CD14-positive monocyte (primary cell): ENCODE data around the gene SCYL1. TPM values are rescaled to one million over a fixed set of nuclear protein-coding genes. Genes with fewer than 3 reads are reported as not detected.

ENCODE experiments used
- DNase-seq, 3 donors: peaks; one replicate each; pipeline ENCODE4 v3.0.0-alpha.2; 2011 to 2022
- H2AFZ ChIP-seq: 2 replicates; pipeline ENCODE4 v1.6.0; 2012; ENCODE audit warnings: mild to moderate bottlenecking, low read depth, low read length, inconsistent platforms; ENCODE audit not compliant: insufficient read depth, poor library complexity, severe bottlenecking
- H3K27ac ChIP-seq, 2 donors: 1 replicate in 1 of 2; 2 replicates in 1 of 2; pipeline ENCODE4 v1.5.1; 2012 to 2013; ENCODE audit warnings: low read length in 2 of 2, control low read depth in 1 of 2, inconsistent platforms in 1 of 2, low read depth in 1 of 2, mild to moderate bottlenecking in 1 of 2
- H3K27me3 ChIP-seq, 2 donors: one replicate each; pipeline versions ENCODE4 v1.6.0 to v1.6.1; 2011 to 2013; ENCODE audit warnings: low read length in 2 of 2; ENCODE audit not compliant: control insufficient read depth in 2 of 2, insufficient read depth in 2 of 2
- H3K36me3 ChIP-seq, 2 donors: replicated peaks in 1 of 2; 1 replicate in 1 of 2; 2 replicates in 1 of 2; pipeline versions ENCODE4 v1.5.1 to v1.6.1; 2012 to 2013; ENCODE audit warnings: low read length in 2 of 2, control low read depth in 1 of 2, inconsistent platforms in 1 of 2, mild to moderate bottlenecking in 1 of 2; ENCODE audit not compliant: insufficient read depth in 2 of 2, control insufficient read depth in 1 of 2
- H3K4me1 ChIP-seq, 2 donors: 1 replicate in 1 of 2; 2 replicates in 1 of 2; pipeline versions ENCODE4 v1.5.1 to v1.6.1; 2012 to 2013; ENCODE audit warnings: low read length in 2 of 2, control low read depth in 1 of 2, inconsistent platforms in 1 of 2, mild to moderate bottlenecking in 1 of 2, moderate library complexity in 1 of 2; ENCODE audit not compliant: insufficient read depth in 2 of 2, control insufficient read depth in 1 of 2
- H3K4me2 ChIP-seq: replicated peaks from 2 replicates; pipeline ENCODE3; 2012; ENCODE audit warnings: low read length, moderate library complexity, mild to moderate bottlenecking; ENCODE audit not compliant: poor library complexity, severe bottlenecking; ENCODE audit errors: extremely low read depth
- H3K4me3 ChIP-seq, 3 experiments: fragments of 200-600 bp in 1 of 3; sonication (generic) in 1 of 3; replicated peaks in 1 of 3; 1 replicate in 2 of 3; 2 replicates in 1 of 3; pipeline ENCODE4 v1.5.1; 2011 to 2013; ENCODE audit warnings: low read length in 3 of 3, mild to moderate bottlenecking in 3 of 3, control low read depth in 2 of 3, low read depth in 2 of 3, inconsistent platforms in 1 of 3, moderate library complexity in 1 of 3
- H3K79me2 ChIP-seq: 2 replicates; pipeline ENCODE4 v1.6.0; 2012; ENCODE audit warnings: mild to moderate bottlenecking, control low read depth, inconsistent platforms, low read length, moderate library complexity; ENCODE audit not compliant: insufficient read depth
- H3K9ac ChIP-seq: 2 replicates; pipeline ENCODE4 v1.6.0; 2017; ENCODE audit warnings: low read length, mild to moderate bottlenecking; ENCODE audit not compliant: insufficient read depth, poor library complexity, severe bottlenecking
- H3K9me3 ChIP-seq, 2 donors: replicated peaks in 1 of 2; 1 replicate in 1 of 2; 2 replicates in 1 of 2; pipeline versions ENCODE4 v1.5.1 to v1.6.1; 2012 to 2013; ENCODE audit warnings: low read length in 2 of 2, control low read depth in 1 of 2; ENCODE audit not compliant: control insufficient read depth in 1 of 2, insufficient read depth in 1 of 2
- H4K20me1 ChIP-seq: 2 replicates; pipeline ENCODE4 v1.6.0; 2012; ENCODE audit warnings: mild to moderate bottlenecking, low read length, control low read depth, moderate library complexity; ENCODE audit not compliant: insufficient read depth
- H3K27ac Mint-ChIP-seq, 7 donors: one replicate each; pipeline ENCODE4 v1.8.0; 2020; ENCODE audit warnings: mild to moderate bottlenecking in 7 of 7, mixed read lengths in 7 of 7, moderate library complexity in 6 of 7, inconsistent platforms in 2 of 7
- H3K27me3 Mint-ChIP-seq, 3 donors: one replicate each; pipeline ENCODE4 v1.8.0; 2021 to 2022; ENCODE audit warnings: low read depth in 3 of 3, mild to moderate bottlenecking in 3 of 3, mixed read lengths in 3 of 3, moderate library complexity in 3 of 3, inconsistent platforms in 1 of 3
- H3K36me3 Mint-ChIP-seq, 2 donors: one replicate each; pipeline ENCODE4 v1.8.0; 2020; ENCODE audit warnings: mixed read lengths in 2 of 2, inconsistent platforms in 1 of 2, mild to moderate bottlenecking in 1 of 2
- H3K4me1 Mint-ChIP-seq: one replicate; pipeline ENCODE4 v1.8.0; 2020; ENCODE audit warnings: mild to moderate bottlenecking, mixed read lengths
- H3K4me3 Mint-ChIP-seq, 2 donors: one replicate each; pipeline ENCODE4 v1.8.0; 2020; ENCODE audit warnings: mild to moderate bottlenecking in 2 of 2, mixed read lengths in 2 of 2, moderate library complexity in 1 of 2
- H3K9me3 Mint-ChIP-seq, 7 donors: one replicate each; pipeline ENCODE4 v1.8.0; 2020 to 2022; ENCODE audit warnings: mixed read lengths in 7 of 7, mild to moderate bottlenecking in 6 of 7, moderate library complexity in 6 of 7, inconsistent platforms in 2 of 7
- WGBS: methylation state at CpG from one replicate; pipeline ENCODE4 v1.1.5; 2013; ENCODE audit warnings: missing lambda C conversion rate; ENCODE audit not compliant: insufficient coverage; 5-methylcytosine and 5-hydroxymethylcytosine counted together
- intact Hi-C, 2 donors: fragments of 100-400 bp; cut with micrococcal nuclease; formaldehyde crosslinking; loops; one replicate each; pipeline versions ENCODE4 v1.15.0 to v1.15.1; 2023
- polyA plus RNA-seq, 3 donors: library from polyadenylated mRNA; depleted of rRNA in 1 of 3; unstranded in 2 of 3; stranded (reverse) in 1 of 3; fragments of 300-500 nt in 2 of 3; fragments of >200 nt in 1 of 3; fragmentation: Illumina TruSeq in 2 of 3; gene quantifications; 1 replicate in 2 of 3; 2 replicates in 1 of 3; pipeline ENCODE4 v1.2.3, GENCODE V29; 2012 to 2021
- TF ChIP-seq, protein P1 (sequence below): fragments of 200-600 bp; IDR thresholded peaks from one replicate; pipeline ENCODE4 v1.8.0; 2022; ENCODE audit warnings: antibody characterized with exemption, mild to moderate bottlenecking

Gene SCYL1
- polyA plus RNA-seq, 3 donors: 18.6 to 71.6 (median 29.7) TPM

DNA sequence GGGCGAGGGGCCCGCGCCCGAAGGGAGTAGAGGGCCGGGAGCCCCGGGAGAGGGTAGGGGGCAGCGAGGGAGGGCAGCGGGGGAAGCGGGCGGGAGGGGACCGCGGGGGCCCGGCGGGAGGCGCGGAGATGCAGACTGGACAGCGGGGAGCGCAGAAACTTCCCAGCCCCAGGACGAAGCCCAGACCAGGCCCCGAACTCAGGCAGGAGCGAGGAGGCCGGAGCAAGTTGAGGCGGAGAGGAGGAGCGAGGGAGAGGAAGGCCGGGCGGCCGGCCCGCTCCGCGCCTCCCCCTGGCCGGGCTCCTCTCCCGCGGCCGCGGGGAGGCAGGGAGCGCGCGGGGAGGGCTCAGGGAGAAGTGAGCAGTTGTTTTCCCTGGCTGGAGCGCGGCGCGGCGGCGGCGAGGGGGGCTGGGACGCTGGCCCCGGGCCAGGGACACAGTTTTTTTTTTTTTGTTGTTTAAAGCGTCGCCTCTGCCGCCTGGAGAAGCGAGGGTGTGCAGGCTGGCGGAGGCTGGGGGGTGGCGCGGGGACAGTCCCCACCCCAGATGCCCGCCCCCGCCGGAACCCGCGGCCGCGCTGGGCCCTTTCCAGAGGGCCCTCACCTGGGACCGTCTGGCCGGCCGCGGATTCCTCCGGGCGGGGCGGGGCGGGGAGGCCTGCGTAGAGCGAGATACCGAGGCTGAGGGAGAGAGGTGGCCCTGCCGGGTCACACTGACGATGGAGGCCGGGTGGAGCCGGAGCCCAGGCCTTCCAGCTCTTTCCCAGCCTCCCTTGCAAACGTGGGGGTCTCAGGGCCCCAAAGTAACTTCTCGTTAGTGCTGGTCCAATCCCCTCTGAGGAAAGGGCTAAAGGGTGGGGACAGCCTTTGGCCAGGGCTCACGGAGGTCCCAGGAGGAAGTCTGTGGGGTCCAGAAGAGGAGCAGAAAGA lies 33.4 kb downstream of the SCYL1 start, which contains the start of gene LTBP3:
Gene LTBP3 (minus strand): TSS at position 358 of the 928 bp plus-strand sequence. CDS start 400 bp downstream, outside the sequence.
- Histone ChIP-seq H3K27me3 (peaks cover 0 to 33% of the 10 kb centered on the region in 2 donors), H3K9me3 (no peaks in the 10 kb centered on the region), H3K4me3 (peak within 1 kb of the TSS; percentile 22 to 71 (median 26)), H3K79me2 (no peaks in the 10 kb centered on the region), H3K36me3 (no peaks in the 10 kb centered on the region), H3K9ac (peak within 1 kb of the TSS; percentile 57), H3K27ac (no peak within 1 kb of the TSS), H4K20me1 (no peaks in the 10 kb centered on the region), H3K4me2 (peak within 1 kb of the TSS; percentile 81), H3K4me1 (peaks cover 20 to 49% of the 10 kb centered on the region in 2 donors), H2AFZ (peak within 1 kb of the TSS; percentile 82)
- DNase-seq: peak in 2 of 3 donors; percentile 45
- Mint-ChIP-seq H3K4me1 (peaks cover 43% of the 10 kb centered on the region), H3K27ac (peak within 1 kb of the TSS in 1 of 7 donors; percentile 10), H3K36me3 (peaks cover 0 to 9% of the 10 kb centered on the region in 2 donors), H3K4me3 (peak within 1 kb of the TSS; percentile 73 to 84), H3K27me3 (peaks cover 21 to 45% (median 41%) of the 10 kb centered on the region in 3 donors), H3K9me3 (peaks cover 0 to 2% (median 0%) of the 10 kb centered on the region in 7 donors)
- 0% methylated on average over 25 of the region's 79 CpGs for WGBS
- intact Hi-C loops: no loop called here
- TF ChIP-seq, protein P1, sequence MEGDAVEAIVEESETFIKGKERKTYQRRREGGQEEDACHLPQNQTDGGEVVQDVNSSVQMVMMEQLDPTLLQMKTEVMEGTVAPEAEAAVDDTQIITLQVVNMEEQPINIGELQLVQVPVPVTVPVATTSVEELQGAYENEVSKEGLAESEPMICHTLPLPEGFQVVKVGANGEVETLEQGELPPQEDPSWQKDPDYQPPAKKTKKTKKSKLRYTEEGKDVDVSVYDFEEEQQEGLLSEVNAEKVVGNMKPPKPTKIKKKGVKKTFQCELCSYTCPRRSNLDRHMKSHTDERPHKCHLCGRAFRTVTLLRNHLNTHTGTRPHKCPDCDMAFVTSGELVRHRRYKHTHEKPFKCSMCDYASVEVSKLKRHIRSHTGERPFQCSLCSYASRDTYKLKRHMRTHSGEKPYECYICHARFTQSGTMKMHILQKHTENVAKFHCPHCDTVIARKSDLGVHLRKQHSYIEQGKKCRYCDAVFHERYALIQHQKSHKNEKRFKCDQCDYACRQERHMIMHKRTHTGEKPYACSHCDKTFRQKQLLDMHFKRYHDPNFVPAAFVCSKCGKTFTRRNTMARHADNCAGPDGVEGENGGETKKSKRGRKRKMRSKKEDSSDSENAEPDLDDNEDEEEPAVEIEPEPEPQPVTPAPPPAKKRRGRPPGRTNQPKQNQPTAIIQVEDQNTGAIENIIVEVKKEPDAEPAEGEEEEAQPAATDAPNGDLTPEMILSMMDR: no peak

DNA sequence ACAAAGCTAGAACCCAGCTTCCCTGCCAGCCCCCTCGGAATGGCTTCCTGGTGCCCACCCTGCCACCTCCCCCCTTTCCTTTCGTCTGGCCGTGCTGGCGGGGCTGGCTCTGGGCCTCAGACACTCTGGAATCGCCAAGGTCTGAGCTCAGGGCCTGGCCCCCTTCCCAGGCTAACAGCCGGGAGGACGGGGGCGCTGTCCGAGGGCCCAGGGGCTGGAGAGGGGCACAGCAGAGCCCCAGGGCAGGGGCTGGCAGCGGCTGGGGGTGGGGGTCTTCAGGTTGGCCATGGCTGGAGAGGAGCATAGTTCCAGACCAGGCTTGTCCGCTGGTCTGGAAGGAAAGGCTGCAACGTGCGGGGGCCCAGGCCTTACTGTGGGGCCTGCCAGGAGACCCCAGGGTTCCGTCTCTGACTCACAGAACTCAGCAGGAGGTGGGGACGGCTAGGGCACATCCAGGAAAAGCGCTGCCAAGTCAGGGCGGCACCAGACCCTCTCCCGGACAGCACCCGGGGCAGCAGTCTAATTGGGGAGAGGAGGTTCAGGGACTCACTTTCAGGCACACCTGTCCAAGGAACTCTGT lies 34.1 kb downstream of the SCYL1 start:
- Histone ChIP-seq H3K9ac (peak overlapping the region; percentile 57), H3K36me3 (no peaks in the 10 kb centered on the region), H4K20me1 (no peaks in the 10 kb centered on the region), H3K9me3 (no peaks in the 10 kb centered on the region), H3K79me2 (no peaks in the 10 kb centered on the region), H2AFZ (peak overlapping the region; percentile 82), H3K4me2 (peak overlapping the region; percentile 81), H3K4me1 (peaks cover 14 to 41% of the 10 kb centered on the region in 2 donors), H3K27me3 (peaks cover 0 to 33% of the 10 kb centered on the region in 2 donors), H3K4me3 (peak overlapping the region in 2 of 3 experiments; percentile 26 to 71), H3K27ac (no peak overlapping the region)
- intact Hi-C loops: no loop called here
- TF ChIP-seq, protein P1: no peak
- H3K9me3 Mint-ChIP-seq: peaks cover 0 to 2% (median 0%) of the 10 kb centered on the region in 7 donors
- peaks cover 21 to 45% (median 41%) of the 10 kb centered on the region in 3 donors for H3K27me3 Mint-ChIP-seq
- no peak overlapping the region for H3K27ac Mint-ChIP-seq
- H3K4me3 Mint-ChIP-seq: peak overlapping the region; percentile 65 to 67
- DNase-seq: no peak
- WGBS: 53% methylated on average over 17 of the region's 19 CpGs
- H3K36me3 Mint-ChIP-seq: peaks cover 0 to 9% of the 10 kb centered on the region in 2 donors
- H3K4me1 Mint-ChIP-seq: peaks cover 39% of the 10 kb centered on the region
